Hindlimb muscle (tissue), 1 donor: Measurements from ENCODE around the gene NSUN2. TPM values are rescaled to one million over a fixed set of nuclear protein-coding genes. Genes with fewer than 3 reads are reported as not detected.

Experiments used
- DNase-seq: peaks from one replicate; pipeline ENCODE4 v3.0.0-alpha.2; 2013
- polyA plus RNA-seq: library from polyadenylated mRNA; unstranded; fragments of 120-200 nt; gene quantifications from one replicate; pipeline ENCODE4 v1.2.1, GENCODE V29; 2013; ENCODE audit not compliant: insufficient read length

NSUN2 gene
- polyA plus RNA-seq, 1 donor = 49.2 TPM

GRCh38 chr5:6553972-6554371 is 78.9 kb downstream of the NSUN2 start:
- no peak for DNase-seq

- DNase-seq = no peak
Observed at GRCh38 chr5:6552612-6553011, 80.2 kb downstream of the NSUN2 start.

DNA sequence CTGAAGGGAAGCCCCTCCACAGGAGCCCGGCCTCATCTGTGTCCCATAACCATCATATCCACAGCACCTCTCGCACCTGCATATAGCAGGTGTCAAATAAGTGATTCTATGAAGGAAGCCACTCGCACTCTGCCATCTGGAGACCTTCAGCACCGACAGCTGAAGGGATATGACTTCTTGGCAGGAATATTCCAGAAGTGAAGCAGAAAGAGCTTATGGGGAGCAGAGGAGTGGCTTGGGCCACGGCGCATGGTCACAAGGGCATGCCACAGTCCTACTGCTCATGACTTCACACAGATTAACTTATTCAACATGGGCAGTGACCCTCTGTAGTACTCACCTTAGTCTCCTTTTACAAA is 80.9 kb downstream of the NSUN2 start:
- no peak for DNase-seq

DNA sequence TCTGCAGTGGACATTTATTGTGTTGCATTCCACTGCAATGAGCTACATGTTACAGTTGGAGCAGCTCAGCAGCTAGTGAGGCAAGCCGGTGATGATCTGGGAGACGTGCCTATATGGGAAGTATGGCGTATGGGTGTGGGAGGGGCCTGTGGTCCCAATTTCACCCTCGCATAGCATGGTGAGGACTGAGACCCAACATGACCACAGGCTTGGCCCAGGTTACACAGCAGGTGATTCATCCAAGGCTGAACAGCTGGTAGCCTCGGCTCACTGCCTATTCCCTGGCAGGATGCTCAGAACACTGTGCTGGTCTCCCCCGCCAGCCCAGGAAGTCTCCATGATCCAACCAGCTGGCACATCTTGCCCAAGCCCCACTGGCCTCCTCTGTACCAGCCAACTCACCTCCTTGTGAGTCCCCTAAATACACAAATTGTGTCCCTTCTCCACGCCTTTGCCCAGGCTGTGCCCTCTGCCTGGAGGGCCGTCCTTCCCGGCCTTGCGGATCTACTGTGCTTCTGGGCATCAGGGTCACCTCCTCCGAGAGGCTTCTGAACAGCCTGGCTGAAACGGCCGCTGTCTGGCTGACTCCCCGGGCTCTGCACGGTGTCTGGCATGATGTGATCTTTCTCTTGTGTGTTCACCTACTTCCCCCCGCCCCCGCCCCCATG is 81.4 kb downstream of the NSUN2 start:
- no peak for DNase-seq

GRCh38 chr5:6550628-6551027 is 82.2 kb downstream of the NSUN2 start:
- no peak for DNase-seq

Other genes with a start within 250 kb of the NSUN2 start
- gene UBE2QL1, start 184.2 kb downstream of the NSUN2 start, polyA plus RNA-seq = 2.3 TPM
- gene SRD5A1, start 396 bp upstream of the NSUN2 start, polyA plus RNA-seq = 13.7 TPM
- 19.9 TPM for gene TENT4A, start 80.4 kb upstream of the NSUN2 start, polyA plus RNA-seq